Mucosa of rectum (tissue), 2 donors: ENCODE results near the gene CSE1L.
"Not testable (repeated sequence)": the region's sequence is repeated elsewhere in the genome, so short reads cannot be mapped to it uniquely, and the experiment has no call there.

Experiments used
- H3K27ac ChIP-seq, 2 donors: one replicate each; pipeline ENCODE4 v1.7.0; 2013; ENCODE audit warnings: inconsistent platforms in 2 of 2, low read depth in 2 of 2, low read length in 2 of 2
- H3K27me3 ChIP-seq, 2 donors: one replicate each; pipeline ENCODE4 v1.7.0; 2013; ENCODE audit warnings: low read length in 2 of 2; ENCODE audit not compliant: control insufficient read depth in 2 of 2, insufficient read depth in 2 of 2
- H3K36me3 ChIP-seq, 2 donors: one replicate each; pipeline ENCODE4 v1.7.0; 2013; ENCODE audit warnings: low read length in 2 of 2; ENCODE audit not compliant: control insufficient read depth in 2 of 2, insufficient read depth in 2 of 2
- H3K4me1 ChIP-seq, 2 donors: one replicate each; pipeline ENCODE4 v1.7.0; 2013; ENCODE audit warnings: low read length in 2 of 2, mild to moderate bottlenecking in 1 of 2; ENCODE audit not compliant: control insufficient read depth in 2 of 2, insufficient read depth in 2 of 2
- H3K4me3 ChIP-seq, 2 donors: one replicate each; pipeline ENCODE4 v1.7.0; 2013; ENCODE audit warnings: low read length in 2 of 2
- H3K9ac ChIP-seq, 2 donors: one replicate each; pipeline ENCODE4 v1.7.0; 2013; ENCODE audit warnings: low read length in 2 of 2, low read depth in 1 of 2, mild to moderate bottlenecking in 1 of 2
- H3K9me3 ChIP-seq, 2 donors: one replicate each; pipeline ENCODE4 v1.7.0; 2013; ENCODE audit warnings: low read length in 2 of 2; ENCODE audit not compliant: control insufficient read depth in 2 of 2
- donor health status: healthy.
- donor health status: Normal muscosa, but diverticular disease.

The CSE1L gene

DNA sequence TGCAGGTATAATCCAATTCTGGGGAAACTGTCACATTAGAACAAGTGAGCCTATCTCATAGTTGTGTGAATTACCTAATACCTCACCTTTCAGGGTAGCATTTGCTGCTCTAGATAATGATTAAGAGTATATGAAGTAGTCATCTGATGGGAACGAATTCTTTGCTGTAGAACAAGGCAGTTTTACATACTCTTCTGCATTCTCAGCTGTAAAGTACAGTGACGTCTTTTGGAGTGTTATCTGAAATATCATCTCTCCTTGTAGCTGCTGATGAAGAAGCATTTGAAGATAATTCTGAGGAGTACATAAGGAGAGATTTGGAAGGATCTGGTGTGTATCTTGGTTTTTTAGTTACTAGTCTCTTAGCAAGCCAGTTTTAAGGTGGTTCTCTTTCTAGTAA, 28.4 kb downstream of the CSE1L start:
- H3K4me1 ChIP-seq, result no peaks in the 10 kb centered on the region
- H3K9me3 ChIP-seq, result no peaks in the 10 kb centered on the region
- no peaks in the 10 kb centered on the region for H3K27me3 ChIP-seq
- H3K9ac ChIP-seq, result no peak overlapping the region
- H3K27ac ChIP-seq, result no peak overlapping the region
- no peak overlapping the region for H3K4me3 ChIP-seq
- peaks cover 36 to 59% of the 10 kb centered on the region in 2 donors for H3K36me3 ChIP-seq

DNA sequence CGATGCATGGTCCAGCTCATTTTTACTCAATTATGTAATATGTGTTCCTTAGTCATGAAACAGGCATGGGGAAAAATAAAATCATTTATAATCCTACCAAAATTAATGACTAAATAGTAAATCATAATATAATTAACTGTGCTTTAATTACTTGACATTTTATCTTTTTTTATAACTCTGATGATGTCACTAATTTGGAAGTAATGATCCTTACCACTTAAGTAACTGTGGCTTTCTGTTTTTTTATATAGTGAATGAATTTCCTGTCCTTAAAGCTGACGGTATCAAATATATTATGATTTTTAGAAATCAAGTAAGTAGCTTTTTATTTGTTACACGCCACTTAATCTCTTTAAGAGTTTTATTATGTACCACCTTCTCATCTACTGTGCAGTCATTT, 32.2 kb downstream of the CSE1L start:
- Histone ChIP-seq H3K9ac (no peak overlapping the region), H3K9me3 (no peaks in the 10 kb centered on the region), H3K27ac (no peak overlapping the region), H3K27me3 (no peaks in the 10 kb centered on the region), H3K4me1 (no peaks in the 10 kb centered on the region), H3K36me3 (peaks cover 32 to 48% of the 10 kb centered on the region in 2 donors), H3K4me3 (no peak overlapping the region)

DNA sequence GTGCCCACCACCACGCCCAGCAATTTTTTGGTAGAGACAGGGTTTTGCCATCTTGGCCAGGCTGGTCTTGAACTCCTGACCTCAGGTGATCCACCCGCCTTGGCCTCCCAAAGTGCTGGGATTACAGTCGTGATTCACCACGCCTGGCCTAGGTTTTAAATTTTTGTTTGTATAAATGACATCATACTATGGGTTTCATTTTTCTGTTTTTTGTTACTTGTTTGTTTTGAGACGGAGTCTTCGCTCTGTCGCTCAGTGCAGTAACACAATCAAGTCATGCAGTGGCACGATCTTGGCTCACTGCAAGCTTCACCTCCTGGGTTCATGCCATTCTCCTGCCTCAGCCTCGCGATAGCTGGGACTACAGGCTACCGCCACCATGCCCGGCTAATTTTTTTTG, 36.2 kb downstream of the CSE1L start:
- H3K4me1 ChIP-seq, H3K9me3 ChIP-seq, H3K27ac ChIP-seq, H3K27me3 ChIP-seq, H3K9ac ChIP-seq, H3K4me3 ChIP-seq: not testable (repeated sequence)
- H3K36me3 ChIP-seq, result peaks cover 42 to 47% of the 10 kb centered on the region in 2 donors

DNA sequence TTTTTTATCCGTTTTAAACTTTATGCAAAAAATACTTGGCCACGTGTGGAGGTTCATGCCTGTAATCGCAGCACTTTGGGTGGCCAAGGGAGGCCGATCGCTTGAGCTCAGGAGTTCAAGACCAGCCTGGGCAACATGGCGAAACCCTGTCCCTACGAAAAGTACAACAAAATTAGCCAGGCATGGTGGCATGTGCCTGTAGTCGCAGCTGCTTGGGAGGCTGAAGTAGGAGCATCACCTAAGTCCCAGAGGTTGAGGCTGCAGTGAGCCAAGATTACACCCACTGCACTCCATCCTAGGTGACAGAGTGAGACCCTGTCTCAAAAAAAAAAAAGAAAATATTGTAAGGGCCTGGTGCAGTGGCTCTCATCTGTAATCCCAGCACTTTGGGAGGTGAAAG, 45.0 kb downstream of the CSE1L start:
- no peaks in the 10 kb centered on the region for H3K4me1 ChIP-seq
- no peaks in the 10 kb centered on the region for H3K27me3 ChIP-seq
- no peak overlapping the region for H3K27ac ChIP-seq
- no peak overlapping the region for H3K4me3 ChIP-seq
- no peak overlapping the region for H3K9ac ChIP-seq
- H3K36me3 ChIP-seq, result peaks cover 56 to 61% of the 10 kb centered on the region in 2 donors
- H3K9me3 ChIP-seq, result no peaks in the 10 kb centered on the region

DNA sequence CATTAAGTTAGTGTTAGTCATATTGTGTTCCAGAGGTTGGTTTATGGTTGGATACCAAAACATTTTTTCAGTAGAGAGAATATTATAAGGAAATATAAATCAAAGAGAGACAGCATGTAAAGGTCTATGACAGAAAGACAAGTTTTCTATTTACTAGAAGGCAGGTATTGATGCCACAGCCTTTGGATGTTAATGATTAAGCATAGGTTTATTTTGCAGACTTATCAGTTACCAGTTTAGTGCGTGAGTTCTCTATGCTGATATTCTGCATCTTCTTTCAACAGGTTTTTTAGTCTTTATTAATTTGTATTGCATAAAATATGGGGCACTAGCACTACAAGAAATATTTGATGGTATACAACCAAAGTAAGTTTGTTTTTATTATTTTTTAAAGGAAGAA, 45.6 kb downstream of the CSE1L start:
- Histone ChIP-seq H3K9ac (no peak overlapping the region), H3K27me3 (no peaks in the 10 kb centered on the region), H3K4me1 (no peaks in the 10 kb centered on the region), H3K9me3 (no peaks in the 10 kb centered on the region), H3K36me3 (peaks cover 62 to 64% of the 10 kb centered on the region in 2 donors), H3K27ac (no peak overlapping the region), H3K4me3 (no peak overlapping the region)

GRCh38 chr20:49096203-49096730, 50.2 kb downstream of the CSE1L start:
- no peak overlapping the region for H3K9ac ChIP-seq
- H3K36me3 ChIP-seq, result peaks cover 45 to 52% of the 10 kb centered on the region in 2 donors
- H3K4me3 ChIP-seq, result no peak overlapping the region
- H3K4me1 ChIP-seq, result no peaks in the 10 kb centered on the region
- H3K27me3 ChIP-seq, result no peaks in the 10 kb centered on the region
- no peak overlapping the region for H3K27ac ChIP-seq
- H3K9me3 ChIP-seq, result no peaks in the 10 kb centered on the region

GRCh38 chr20:49097159-49097558, 51.0 kb downstream of the CSE1L start:
- H3K4me1 ChIP-seq, result no peaks in the 10 kb centered on the region
- H3K27me3 ChIP-seq, result no peaks in the 10 kb centered on the region
- no peaks in the 10 kb centered on the region for H3K9me3 ChIP-seq
- H3K27ac ChIP-seq, result no peak overlapping the region
- no peak overlapping the region for H3K9ac ChIP-seq
- no peak overlapping the region for H3K4me3 ChIP-seq
- H3K36me3 ChIP-seq, result peaks cover 45 to 55% of the 10 kb centered on the region in 2 donors

DNA sequence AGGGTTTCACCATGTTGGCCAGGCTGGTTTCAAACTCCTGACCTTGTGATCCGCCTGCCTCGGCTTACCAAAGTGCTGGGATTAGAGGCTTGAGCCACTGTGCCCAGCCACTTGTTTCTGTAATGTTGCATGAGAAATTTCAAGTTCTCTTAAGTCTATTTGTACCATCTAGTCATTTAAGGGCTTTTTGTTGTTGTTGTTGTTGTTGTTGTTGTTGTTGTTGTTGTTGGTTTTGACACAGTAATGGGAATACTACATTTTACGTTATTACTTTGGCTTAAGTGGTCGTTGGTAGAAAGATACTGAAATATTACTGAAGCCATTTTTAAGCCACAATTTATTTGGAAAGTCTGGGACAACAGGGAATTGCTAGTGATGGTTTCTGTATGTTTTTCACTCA, 52.0 kb downstream of the CSE1L start:
- Histone ChIP-seq H3K36me3 (peaks cover 48 to 62% of the 10 kb centered on the region in 2 donors), H3K9me3 (no peaks in the 10 kb centered on the region), H3K4me1 (no peaks in the 10 kb centered on the region)

GRCh38 chr20:49099011-49099410, 52.9 kb downstream of the CSE1L start:
- Histone ChIP-seq H3K4me1 (no peaks in the 10 kb centered on the region), H3K27ac (no peak overlapping the region), H3K36me3 (peaks cover 47 to 66% of the 10 kb centered on the region in 2 donors), H3K4me3 (no peak overlapping the region), H3K9ac (no peak overlapping the region), H3K9me3 (no peaks in the 10 kb centered on the region), H3K27me3 (no peaks in the 10 kb centered on the region)

More for the DNA sequence above, 52.0 kb downstream of the CSE1L start:
- H3K27me3 ChIP-seq, result no peaks in the 10 kb centered on the region
- no peak overlapping the region for H3K9ac ChIP-seq
- H3K27ac ChIP-seq, result no peak overlapping the region
- H3K4me3 ChIP-seq, result no peak overlapping the region

DNA sequence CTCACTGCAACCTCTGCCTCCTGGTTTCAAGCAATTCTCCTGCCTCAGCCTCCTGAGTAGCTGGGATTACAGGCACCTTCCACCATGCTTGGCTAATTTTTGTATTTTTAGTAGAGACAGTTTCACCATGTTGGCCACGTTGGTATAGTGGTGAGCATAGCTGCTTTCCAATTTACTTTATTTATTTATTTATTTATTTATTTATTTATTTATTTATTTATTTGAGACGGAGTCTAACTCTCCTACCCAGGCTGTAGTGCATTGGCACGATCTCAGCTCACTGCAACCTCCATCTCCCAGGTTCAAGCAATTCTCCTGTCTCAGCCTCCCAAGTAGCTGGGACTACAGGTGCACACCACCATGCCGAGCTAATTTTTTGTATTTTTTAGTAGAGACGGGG, 54.2 kb downstream of the CSE1L start:
- H3K9me3 ChIP-seq, H3K27ac ChIP-seq, H3K4me3 ChIP-seq, H3K9ac ChIP-seq, H3K4me1 ChIP-seq, H3K27me3 ChIP-seq: not testable (repeated sequence)
- H3K36me3 ChIP-seq, result peaks cover 38 to 56% of the 10 kb centered on the region in 2 donors

GRCh38 chr20:49100972-49101371, 54.9 kb downstream of the CSE1L start:
- no peak overlapping the region for H3K4me3 ChIP-seq
- H3K27ac ChIP-seq, result no peak overlapping the region
- peaks cover 36 to 50% of the 10 kb centered on the region in 2 donors for H3K36me3 ChIP-seq
- no peak overlapping the region for H3K9ac ChIP-seq
- H3K9me3 ChIP-seq, result no peaks in the 10 kb centered on the region
- no peaks in the 10 kb centered on the region for H3K27me3 ChIP-seq
- H3K4me1 ChIP-seq, result no peaks in the 10 kb centered on the region
